Measurements from ENCODE around the gene KAZN.

Gene KAZN

DNA sequence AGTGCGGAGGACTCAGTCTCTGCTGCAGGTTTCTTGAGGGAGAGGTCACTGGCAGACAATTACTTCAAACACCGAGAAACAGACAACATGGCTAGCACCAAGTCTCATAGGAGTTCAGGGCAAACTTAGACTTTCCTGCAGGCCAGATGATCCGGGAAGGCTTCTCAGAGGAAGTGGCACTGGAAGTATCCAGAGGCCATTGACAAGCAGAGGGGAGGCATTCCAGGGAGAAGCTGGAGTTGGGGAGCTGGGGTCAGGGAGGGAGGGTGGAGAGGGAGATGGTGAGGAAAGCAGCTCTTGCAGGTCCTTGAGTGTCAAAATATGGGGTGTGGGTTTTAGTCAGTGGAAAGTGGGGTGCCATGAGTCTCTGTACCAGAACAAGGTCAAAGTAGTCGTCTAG is 147.9 kb downstream of the KAZN start:
- DNase-seq: no peak

DNA sequence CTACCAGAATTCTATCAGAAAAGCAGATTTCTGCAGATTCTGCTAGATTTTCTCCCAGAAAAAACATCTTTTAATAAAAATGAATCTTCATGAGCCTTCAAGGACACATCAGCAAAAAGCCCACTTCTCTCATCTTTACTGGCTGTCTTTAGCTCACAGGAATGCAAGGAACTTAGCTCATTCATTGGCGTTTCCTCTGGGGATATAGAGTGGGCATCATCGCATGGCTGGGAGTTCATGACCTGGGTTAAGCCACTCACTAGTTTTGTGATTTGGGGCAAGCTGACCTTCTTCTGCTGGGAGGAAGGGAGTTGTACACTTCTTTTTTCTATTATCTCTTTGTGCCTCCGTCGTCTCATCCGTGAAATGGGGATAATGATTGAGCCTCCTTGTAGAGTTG is 149.7 kb downstream of the KAZN start:
- no peak for DNase-seq

DNA sequence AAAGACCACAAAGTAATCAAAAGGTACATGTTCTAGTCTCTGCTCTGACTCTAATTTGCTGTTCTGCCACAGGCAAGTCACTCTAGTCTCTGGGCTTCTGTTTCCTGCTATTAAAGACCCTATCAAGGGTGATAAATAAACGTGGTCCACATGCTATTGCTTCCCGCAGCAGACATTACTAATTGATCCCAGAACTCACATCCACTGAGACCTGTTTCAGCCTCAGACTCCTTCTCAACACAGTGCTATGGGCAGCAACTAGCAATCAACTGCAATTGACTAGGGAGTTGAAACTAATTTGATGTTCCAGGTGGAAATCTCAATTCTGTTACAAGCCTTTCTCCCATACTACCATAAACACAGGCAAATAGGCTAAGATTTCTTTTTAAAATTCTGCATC is 150.5 kb downstream of the KAZN start:
- DNase-seq: no peak

GRCh38 chr1:14750490-14750889 is 152.0 kb downstream of the KAZN start:
- DNase-seq: no peak

- DNase-seq: no peak
These were observed 157.2 kb downstream of the KAZN start for GRCh38 chr1:14755518-14756252.

- DNase-seq: no peak
These were observed 158.3 kb downstream of the KAZN start for GRCh38 chr1:14756589-14757285.

- DNase-seq: no peak
These were observed 158.8 kb downstream of the KAZN start for GRCh38 chr1:14757286-14757625.

DNA sequence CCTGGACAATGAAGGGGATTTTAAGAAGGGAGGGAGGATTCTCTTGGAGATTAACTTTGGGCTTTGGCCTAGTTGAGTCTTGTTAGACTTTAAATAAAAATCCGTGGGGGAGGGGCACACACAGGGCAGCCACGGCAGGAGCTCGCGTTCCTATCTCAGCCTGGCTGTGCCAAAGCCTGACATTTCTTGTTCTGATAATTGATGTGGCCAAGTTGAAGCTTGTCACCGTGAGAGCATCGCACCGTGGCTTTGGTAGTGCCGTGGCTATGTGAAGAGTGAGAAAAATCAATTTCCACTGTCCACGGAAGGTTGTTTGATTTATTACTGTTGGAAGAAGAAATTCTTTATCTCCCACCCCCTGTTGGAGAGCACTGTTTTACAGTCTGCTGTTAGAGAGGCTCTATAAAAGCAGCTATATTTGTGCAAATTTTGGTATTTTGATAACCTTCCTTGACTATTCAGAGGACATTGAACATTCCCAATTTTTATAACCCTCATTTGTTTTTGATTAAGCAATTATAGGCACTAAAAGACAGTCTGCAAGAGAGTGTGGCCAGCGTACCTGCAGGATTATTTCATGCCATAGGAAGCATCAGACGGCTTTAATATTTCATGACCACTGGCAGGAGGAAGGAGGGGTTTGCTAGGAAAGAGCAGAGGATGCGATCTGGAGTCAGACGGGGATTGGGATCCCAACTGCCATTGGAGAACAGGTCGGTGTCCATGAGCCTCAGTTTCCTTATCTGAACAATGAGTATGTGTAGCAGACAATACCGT is 160.7 kb downstream of the KAZN start:
- no peak for DNase-seq

DNA sequence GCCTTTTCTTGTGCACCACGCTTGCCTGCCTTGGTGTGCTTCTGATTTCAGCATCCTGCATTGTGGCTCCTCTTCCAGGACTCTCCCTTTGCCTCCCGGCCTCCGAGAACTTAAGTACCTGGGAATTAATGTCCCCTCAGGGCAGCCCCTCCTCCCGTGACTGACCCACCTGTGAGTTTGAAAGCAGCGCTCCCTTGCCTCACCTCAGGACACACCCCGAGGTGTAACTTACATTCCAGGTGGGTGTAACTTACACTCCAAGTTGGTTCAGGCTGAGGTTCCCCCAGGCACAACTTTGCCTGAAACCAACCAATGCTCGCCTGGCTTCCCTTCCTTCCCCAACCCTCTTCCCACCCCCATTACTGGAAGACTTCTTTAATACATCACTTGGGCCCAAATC is 161.4 kb downstream of the KAZN start:
- DNase-seq: no peak

- DNase-seq: no peak
These were observed 162.3 kb downstream of the KAZN start for GRCh38 chr1:14760780-14761179.

- DNase-seq: no peak
These were observed 163.0 kb downstream of the KAZN start for GRCh38 chr1:14761291-14762153.

DNA sequence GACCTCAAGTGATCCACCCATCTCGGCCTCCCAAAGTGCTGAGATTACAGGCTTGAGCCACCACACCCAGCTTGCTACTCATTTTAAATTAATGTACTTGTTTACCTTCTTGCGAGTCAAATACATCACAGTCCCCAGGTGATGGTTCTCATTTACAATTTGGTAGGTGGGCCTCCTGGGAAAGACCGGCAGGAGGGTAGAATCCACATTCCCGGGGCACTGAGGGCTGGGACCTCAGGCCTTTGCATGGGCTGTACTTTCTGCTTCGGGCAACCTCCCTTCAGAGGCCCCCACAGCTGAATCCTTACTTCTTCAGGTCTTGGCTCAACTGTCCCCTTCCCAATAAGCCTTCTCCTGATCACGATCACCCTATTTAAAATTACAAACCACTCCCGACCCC is 165.5 kb downstream of the KAZN start:
- DNase-seq: no peak

GRCh38 chr1:14765773-14766172 is 167.3 kb downstream of the KAZN start:
- no peak for DNase-seq

- DNase-seq: no peak
These were observed 168.6 kb downstream of the KAZN start for GRCh38 chr1:14767075-14767474.

GRCh38 chr1:14768582-14769304 is 170.3 kb downstream of the KAZN start:
- no peak for DNase-seq

DNA sequence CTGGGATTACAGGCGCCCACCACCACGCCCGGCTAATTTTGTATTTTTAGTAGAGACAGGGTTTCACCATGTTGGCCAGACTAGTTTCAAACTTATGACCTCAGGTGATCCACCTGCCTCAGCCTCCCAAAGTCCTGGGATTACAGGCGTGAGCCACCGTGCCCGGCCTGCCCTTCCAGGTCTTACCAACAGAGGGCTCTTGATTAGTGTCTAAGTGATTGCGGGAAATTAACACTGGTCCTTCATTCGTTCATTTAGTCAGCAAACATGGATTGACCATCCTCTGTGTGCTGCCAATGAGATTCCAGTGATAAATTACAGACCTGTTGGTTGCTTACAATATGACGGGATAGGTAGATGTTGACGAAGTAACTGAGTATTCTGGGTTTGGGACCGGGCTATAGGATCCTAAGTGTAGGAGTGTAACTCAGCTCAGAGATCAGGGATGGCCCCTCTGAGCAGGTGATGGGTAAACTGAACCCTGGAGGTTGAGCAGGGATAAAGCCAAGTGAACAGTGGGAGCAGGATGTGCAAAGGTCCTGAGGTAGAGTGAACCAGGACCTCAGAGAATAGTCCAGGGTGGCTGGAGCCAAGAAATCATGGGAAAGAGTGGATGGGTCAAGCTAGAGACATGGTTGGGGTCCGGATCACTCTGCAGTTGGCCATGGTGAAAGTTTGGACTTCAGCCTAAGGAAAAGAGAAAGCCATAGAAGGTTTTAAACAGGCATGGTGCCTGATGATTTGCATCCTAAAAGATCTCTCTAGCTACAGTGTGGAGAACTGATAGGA is 171.2 kb downstream of the KAZN start:
- DNase-seq: no peak

DNA sequence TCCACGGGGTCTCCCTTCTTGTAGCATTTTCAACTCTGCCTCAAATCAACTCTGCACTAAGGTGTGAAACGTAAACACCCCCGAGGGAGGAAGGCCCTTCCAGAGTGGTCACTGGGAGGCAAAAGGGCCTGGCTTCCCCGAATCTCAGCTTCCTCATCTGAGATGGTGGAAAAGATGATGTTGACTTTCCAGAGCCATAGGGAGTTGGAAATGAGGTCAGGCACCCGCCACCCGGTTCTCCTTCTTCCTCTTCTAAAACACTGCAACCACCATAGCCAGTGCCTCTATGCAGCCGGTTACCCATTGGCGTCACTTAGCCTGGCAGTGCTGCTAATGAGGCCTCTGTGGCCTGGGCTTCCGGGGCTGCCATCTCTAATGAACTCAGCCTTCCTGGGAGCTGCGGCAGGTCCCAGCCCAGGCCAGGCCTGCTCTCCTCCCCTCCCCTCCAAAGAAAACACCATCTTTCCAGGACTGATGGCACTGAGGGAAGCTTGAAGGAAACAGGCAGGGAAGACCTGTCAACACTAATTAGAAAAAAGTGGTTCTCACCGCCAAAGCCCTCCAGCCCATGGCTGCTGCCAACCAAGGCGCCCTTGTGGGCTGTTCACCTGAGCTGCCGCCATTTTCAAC is 175.0 kb downstream of the KAZN start:
- no peak for DNase-seq

GRCh38 chr1:14774225-14774624 is 175.7 kb downstream of the KAZN start:
- DNase-seq: no peak

DNA sequence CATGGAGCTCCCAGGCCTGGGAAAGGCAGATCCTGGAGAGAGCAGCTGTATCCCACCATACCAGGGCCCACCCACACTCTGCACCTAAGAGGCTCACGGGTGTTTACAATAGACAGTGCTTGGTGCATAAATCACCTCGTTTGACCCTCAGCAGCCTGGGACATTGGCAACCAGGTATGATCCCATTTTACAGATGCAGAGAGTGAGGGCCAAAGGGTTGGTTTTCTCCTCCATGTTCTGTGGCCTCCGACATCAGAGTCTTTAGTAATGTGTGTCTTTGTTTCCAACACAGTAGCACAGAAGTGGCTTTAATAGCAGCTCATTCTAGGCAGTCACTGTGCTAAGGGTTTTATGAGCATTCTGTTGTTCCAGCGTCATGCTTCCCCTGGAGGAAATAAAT is 176.5 kb downstream of the KAZN start:
- DNase-seq: no peak

GRCh38 chr1:14775434-14775833 is 176.9 kb downstream of the KAZN start:
- DNase-seq: no peak

Measured in DMS 273 treated with DMSO at 0.1 percent for 48 hours (cell line).